Chondrocyte (in vitro differentiated cells): ENCODE results near the gene LRP11. TPM values are rescaled to one million over a fixed set of nuclear protein-coding genes. Genes with fewer than 3 reads are reported as not detected.

Experiments
- DNase-seq: peaks from one replicate; pipeline ENCODE4 v3.0.0; 2021; ENCODE audit warnings: mixed read lengths, low spot score
- H3K27ac Mint-ChIP-seq: one replicate; pipeline ENCODE4 v1.8.0; 2021; ENCODE audit warnings: mild to moderate bottlenecking, moderate library complexity, mixed read lengths; ENCODE audit not compliant: unreplicated experiment
- H3K27me3 Mint-ChIP-seq: 2 replicates; pipeline ENCODE4 v1.8.0; 2021; ENCODE audit warnings: low read depth, mixed read lengths
- H3K36me3 Mint-ChIP-seq: 2 replicates; pipeline ENCODE4 v1.8.0; 2021; ENCODE audit warnings: low read depth, mixed read lengths
- H3K4me1 Mint-ChIP-seq: 2 replicates; pipeline ENCODE4 v1.8.0; 2021; ENCODE audit warnings: low read depth, mild to moderate bottlenecking, mixed read lengths
- H3K4me3 Mint-ChIP-seq: one replicate; pipeline ENCODE4 v1.8.0; 2021; ENCODE audit warnings: mild to moderate bottlenecking, moderate library complexity, mixed read lengths; ENCODE audit not compliant: unreplicated experiment
- H3K9me3 Mint-ChIP-seq: 2 replicates; pipeline ENCODE4 v1.8.0; 2021; ENCODE audit warnings: low read depth, mixed read lengths
- CTCF ChIP-seq: fragments of 200-600 bp; sonication (generic); IDR thresholded peaks from 2 replicates; pipeline ENCODE4 v1.5.0; 2021; ENCODE audit warnings: antibody characterized with exemption, mild to moderate bottlenecking, moderate library complexity
- total RNA-seq: library from RNA; stranded (reverse); gene quantifications from 3 replicates; pipeline ENCODE4 v1.2.1, GENCODE V29; 2021

LRP11 gene
- total RNA-seq, 1 donor from 2014 or later, result 61.9 TPM

GRCh38 chr6:149834513-149835481, 29.4 kb downstream of the LRP11 start:
- peaks cover 18% of the 10 kb centered on the region for H3K4me1 Mint-ChIP-seq
- no peaks in the 10 kb centered on the region for H3K9me3 Mint-ChIP-seq
- H3K4me3 Mint-ChIP-seq, result no peak overlapping the region
- no peaks in the 10 kb centered on the region for H3K27me3 Mint-ChIP-seq
- H3K27ac Mint-ChIP-seq, result no peak overlapping the region
- H3K36me3 Mint-ChIP-seq, result peaks cover 11% of the 10 kb centered on the region
- DNase-seq, result no peak
- TF ChIP-seq CTCF, result peak; percentile 96

DNA sequence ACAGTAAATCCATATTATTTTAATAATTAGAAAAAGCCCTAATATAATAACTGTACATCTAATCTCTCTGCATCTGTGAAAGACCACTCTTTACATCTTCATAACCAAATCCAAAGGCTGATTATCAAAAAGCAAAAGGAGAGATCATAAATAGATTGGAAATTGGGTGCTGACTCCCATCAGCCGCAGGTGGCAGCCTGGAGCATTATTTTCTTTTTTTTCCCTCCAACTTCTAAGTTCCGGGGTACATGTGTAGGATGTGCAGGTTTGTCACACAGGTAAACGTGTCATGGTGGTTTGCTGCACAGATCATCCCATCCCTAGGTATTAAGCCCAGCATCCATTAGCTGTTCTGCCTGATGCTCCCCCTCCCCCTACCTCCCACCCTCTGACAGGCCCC, 30.5 kb downstream of the LRP11 start:
- H3K4me3 Mint-ChIP-seq, result no peak overlapping the region
- no peak overlapping the region for H3K27ac Mint-ChIP-seq
- H3K36me3 Mint-ChIP-seq, result peaks cover 9% of the 10 kb centered on the region
- H3K27me3 Mint-ChIP-seq, result no peaks in the 10 kb centered on the region
- no peak for TF ChIP-seq CTCF
- peaks cover 18% of the 10 kb centered on the region for H3K4me1 Mint-ChIP-seq
- no peaks in the 10 kb centered on the region for H3K9me3 Mint-ChIP-seq
- no peak for DNase-seq

GRCh38 chr6:149831308-149831820, 32.8 kb downstream of the LRP11 start:
- H3K27me3 Mint-ChIP-seq, result no peaks in the 10 kb centered on the region
- peak overlapping the region; percentile 93 for H3K27ac Mint-ChIP-seq
- peaks cover 7% of the 10 kb centered on the region for H3K36me3 Mint-ChIP-seq
- no peaks in the 10 kb centered on the region for H3K9me3 Mint-ChIP-seq
- no peak for TF ChIP-seq CTCF
- DNase-seq, result no peak
- H3K4me1 Mint-ChIP-seq, result peaks cover 18% of the 10 kb centered on the region
- peak overlapping the region; percentile 53 for H3K4me3 Mint-ChIP-seq

- Mint-ChIP-seq H3K27ac (peak overlapping the region; percentile 93), H3K9me3 (no peaks in the 10 kb centered on the region), H3K27me3 (no peaks in the 10 kb centered on the region), H3K4me3 (peak overlapping the region; percentile 53), H3K4me1 (peaks cover 18% of the 10 kb centered on the region), H3K36me3 (peaks cover 5% of the 10 kb centered on the region)
- TF ChIP-seq CTCF, result peak; percentile 8
- no peak for DNase-seq
Measured at GRCh38 chr6:149830731-149831307, 33.3 kb downstream of the LRP11 start.

GRCh38 chr6:149825292-149825691, 38.9 kb downstream of the LRP11 start:
- Mint-ChIP-seq H3K36me3 (peaks cover 10% of the 10 kb centered on the region), H3K4me1 (no peaks in the 10 kb centered on the region), H3K27me3 (no peaks in the 10 kb centered on the region), H3K9me3 (no peaks in the 10 kb centered on the region), H3K4me3 (no peak overlapping the region), H3K27ac (no peak overlapping the region)
- no peak for DNase-seq
- no peak for TF ChIP-seq CTCF
